Ureter (tissue), 1 donor: Measurements from ENCODE around the gene ELL. TPM values are rescaled to one million over a fixed set of nuclear protein-coding genes. Genes with fewer than 3 reads are reported as not detected.

Experiments
- DNase-seq: peaks from one replicate; pipeline ENCODE4 v3.0.0-alpha.2; 2020; ENCODE audit warnings: low spot score
- total RNA-seq: library from RNA; stranded (reverse); gene quantifications from one replicate; pipeline ENCODE4 v1.2.4, GENCODE V29; 2023
- donor health status: DM: yes; HTN: yes; CAD: no.

ELL gene
- total RNA-seq, 1 donor from 2014 or later = 29.2 TPM

- no peak for DNase-seq
Measured at GRCh38 chr19:18488838-18489626, 32.8 kb downstream of the ELL start.

- no peak for DNase-seq
Measured at GRCh38 chr19:18488403-18488723, 33.5 kb downstream of the ELL start.

- no peak for DNase-seq
Measured at GRCh38 chr19:18487576-18488402, 34.1 kb downstream of the ELL start.

GRCh38 chr19:18486746-18487145, 35.1 kb downstream of the ELL start:
- DNase-seq = no peak

- DNase-seq = no peak
Measured at GRCh38 chr19:18484992-18485391, 36.9 kb downstream of the ELL start.

GRCh38 chr19:18483119-18483890, 38.6 kb downstream of the ELL start:
- DNase-seq = no peak

- DNase-seq = no peak
Measured at GRCh38 chr19:18481505-18482222, 40.2 kb downstream of the ELL start.

- DNase-seq = peak; percentile 81
Measured at GRCh38 chr19:18480006-18480691, 41.7 kb downstream of the ELL start.

- DNase-seq = peak; percentile 87
Measured at GRCh38 chr19:18478545-18479311, 43.1 kb downstream of the ELL start.

GRCh38 chr19:18477974-18478373, 43.9 kb downstream of the ELL start:
- no peak for DNase-seq

GRCh38 chr19:18477042-18477779, 44.7 kb downstream of the ELL start:
- DNase-seq = no peak

- DNase-seq = no peak
Measured at GRCh38 chr19:18476507-18477041, 45.3 kb downstream of the ELL start.

- DNase-seq = no peak
Measured at GRCh38 chr19:18475762-18476331, 46.0 kb downstream of the ELL start.

- DNase-seq = no peak
Measured at GRCh38 chr19:18475004-18475453, 46.8 kb downstream of the ELL start.

GRCh38 chr19:18474366-18474887, 47.4 kb downstream of the ELL start:
- DNase-seq = no peak

- DNase-seq = no peak
Measured at GRCh38 chr19:18473706-18474087, 48.2 kb downstream of the ELL start.

GRCh38 chr19:18473003-18473705, 48.7 kb downstream of the ELL start:
- no peak for DNase-seq

- no peak for DNase-seq
Measured at GRCh38 chr19:18470787-18471186, 51.1 kb downstream of the ELL start.
